Tongue (tissue), 2 donors: Measurements from ENCODE around the gene FSTL4. TPM values are rescaled to one million over a fixed set of nuclear protein-coding genes. Genes with fewer than 3 reads are reported as not detected.
A peak's percentile ranks its signal among the peaks of the same experiment; 100 is the strongest.

Source experiments
- DNase-seq: peaks from one replicate; pipeline ENCODE4 v3.0.0-alpha.2; 2015
- total RNA-seq: library from RNA; depleted of rRNA; stranded (reverse); fragments of >200 nt; gene quantifications from one replicate; pipeline ENCODE4 v1.2.3, GENCODE V29; 2014

The FSTL4 gene
- total RNA-seq, 1 donor from 2014 or later, result 0.51 TPM

GRCh38 chr5:133475986-133476385 lies 136.4 kb downstream of the FSTL4 start:
- no peak for DNase-seq

DNA sequence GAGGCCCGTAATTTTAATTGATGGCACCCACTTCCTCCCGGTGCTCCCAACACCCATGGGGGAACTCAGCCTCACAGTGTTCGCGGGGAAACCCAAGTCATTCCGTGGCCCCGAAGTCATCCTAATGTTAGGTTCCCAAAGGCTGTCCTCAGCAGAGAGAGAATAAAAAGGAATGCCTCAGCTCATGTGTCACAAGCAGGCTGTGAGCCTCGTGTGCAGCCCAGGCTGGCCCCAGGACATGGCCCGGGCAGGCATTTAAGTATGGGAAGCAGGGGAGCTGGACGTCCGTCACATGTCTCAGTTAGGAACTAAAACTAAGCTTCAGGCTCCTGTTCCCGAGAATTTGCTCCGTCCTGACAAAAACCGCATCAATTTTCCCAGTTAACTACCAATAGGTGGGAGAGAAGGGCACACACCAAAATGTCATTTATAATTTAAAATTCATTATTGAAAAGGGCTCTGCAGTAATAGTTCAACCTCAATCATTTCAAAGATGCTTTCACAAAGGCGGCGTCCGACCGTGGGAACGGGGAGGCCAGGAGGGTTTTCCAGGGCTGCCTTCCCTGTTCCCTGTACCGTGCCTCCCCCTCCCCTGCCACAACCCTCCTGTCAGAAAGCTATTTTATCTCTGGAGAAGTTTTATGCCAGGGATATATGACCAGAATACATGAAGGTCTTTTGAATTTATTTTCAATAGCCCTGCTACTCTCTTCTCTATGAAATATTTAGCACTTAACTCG lies 137.3 kb downstream of the FSTL4 start:
- DNase-seq, result no peak

DNA sequence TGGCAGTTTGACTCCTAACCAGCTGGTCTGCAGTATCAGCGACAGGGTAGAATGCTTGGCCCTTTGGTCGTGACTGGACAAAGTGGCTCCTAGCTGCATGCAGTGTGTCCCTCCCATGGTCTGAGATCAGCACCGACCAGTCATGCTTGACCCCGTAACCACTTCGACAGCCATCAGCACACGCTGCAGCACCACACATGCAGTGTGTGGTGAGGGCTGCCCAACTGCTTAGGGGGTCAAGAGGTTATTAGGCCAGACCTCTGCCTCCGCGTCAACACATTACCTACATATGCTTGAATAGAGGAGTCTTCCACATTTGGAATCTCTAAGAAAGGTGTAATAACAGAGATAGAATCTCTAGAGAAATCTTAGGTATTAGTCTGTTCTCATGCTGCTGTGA lies 139.1 kb downstream of the FSTL4 start:
- DNase-seq, result no peak

DNA sequence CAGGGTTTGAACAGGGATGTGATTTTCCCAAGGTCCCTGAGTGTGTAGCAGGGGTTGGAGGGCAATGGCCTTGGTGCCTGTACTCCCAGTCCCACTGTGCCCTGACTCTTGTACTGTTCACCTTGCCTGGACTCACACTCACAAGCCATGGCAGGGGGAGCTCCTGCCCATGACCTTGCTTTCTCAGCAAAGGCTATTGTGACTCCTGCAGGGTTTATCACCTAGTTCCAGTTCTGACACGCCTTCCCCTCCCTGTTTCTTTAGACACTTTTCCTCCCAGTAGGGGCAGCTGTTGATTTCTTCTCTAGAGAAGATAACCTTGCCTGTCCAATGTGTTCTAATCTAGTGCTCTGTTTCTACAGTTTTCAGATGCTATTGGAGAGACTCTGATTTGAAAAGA lies 139.5 kb downstream of the FSTL4 start:
- no peak for DNase-seq

DNA sequence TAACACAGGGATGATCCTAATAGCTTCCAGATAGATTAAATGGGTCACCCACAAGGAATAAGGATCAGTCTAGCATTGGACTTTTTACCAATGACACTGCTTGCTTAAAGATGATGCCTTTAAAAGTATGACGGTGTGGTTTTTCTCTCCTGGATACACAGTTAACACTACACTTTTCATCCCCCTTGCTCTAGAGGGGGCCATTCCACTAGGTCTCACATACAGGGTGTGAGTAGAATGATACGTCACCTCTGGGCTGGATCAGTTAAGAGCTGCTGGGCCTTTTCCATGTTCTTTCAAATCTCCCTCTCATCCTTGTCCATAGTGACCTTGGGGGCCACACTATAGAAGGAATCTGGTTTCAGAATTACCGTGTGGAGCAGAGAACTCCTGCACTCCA lies 140.6 kb downstream of the FSTL4 start:
- DNase-seq, result no peak

DNA sequence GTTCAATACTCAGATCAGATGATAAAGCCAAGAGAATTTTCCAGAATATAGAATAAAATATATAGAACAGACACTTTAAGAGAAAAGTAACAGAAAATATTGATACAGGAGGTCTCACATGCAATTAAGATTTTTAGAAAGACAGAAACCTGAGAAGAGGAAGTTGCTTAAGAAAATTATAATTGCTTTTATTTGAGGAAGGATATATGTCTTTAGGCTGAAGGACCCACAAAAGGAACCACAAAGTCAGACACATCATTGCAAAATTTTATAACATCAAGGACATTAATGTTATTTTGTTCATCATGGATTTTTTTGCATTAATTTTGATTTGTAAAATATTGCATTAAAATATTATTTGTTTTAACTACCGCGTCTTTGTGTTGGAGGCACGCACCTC lies 141.5 kb downstream of the FSTL4 start:
- no peak for DNase-seq

GRCh38 chr5:133469846-133470245 lies 142.5 kb downstream of the FSTL4 start:
- DNase-seq, result no peak

DNA sequence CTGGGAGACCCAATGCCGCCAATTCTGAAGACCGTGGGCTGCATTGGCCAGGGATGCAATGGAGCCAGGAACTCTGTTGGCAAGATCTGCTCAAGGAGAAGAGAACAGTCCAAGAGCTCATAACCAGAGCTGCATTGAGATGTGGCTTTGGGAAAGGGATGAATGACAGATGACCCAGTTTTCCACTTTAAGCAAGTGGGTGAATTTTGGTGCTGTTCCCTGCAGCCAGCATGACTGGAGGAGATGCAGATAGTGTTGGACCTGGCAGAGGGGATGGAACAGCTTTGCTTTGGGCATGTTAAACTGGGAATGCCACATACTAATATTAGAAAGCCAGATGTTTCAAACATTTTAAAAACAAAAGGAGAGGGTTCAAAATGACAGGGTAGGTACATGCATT lies 143.1 kb downstream of the FSTL4 start:
- no peak for DNase-seq

GRCh38 chr5:133468596-133468995 lies 143.7 kb downstream of the FSTL4 start:
- no peak for DNase-seq

DNA sequence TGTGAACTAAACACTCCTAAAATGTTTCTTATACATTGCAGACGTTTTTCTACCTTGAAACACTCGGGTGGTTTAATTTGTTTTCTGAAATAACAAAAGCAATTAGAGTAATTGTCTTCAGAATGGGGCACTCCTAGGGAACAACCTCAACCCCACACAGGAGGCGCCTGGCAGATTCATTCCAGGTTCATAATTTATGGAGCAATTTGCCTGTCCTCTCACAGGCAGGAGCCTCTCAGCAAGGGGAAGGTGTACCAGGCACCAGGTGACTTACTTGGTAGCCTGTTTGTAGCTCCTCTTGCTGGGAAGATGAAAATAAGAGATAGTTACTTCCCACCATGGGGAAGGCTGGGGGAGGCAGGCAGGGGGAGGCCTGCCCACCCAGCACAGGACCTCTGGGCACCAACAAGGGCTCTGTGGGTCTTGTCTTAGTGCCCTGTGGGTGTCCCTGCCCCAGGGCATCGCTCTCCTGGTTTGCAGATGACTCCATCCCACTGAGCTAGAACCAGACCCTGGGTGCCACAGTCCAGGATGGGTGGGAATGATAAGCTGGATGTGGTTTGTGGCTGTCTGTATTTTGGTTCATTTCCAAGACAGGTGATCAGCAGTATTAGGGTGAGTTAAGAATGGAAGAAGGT lies 144.4 kb downstream of the FSTL4 start:
- no peak for DNase-seq

DNA sequence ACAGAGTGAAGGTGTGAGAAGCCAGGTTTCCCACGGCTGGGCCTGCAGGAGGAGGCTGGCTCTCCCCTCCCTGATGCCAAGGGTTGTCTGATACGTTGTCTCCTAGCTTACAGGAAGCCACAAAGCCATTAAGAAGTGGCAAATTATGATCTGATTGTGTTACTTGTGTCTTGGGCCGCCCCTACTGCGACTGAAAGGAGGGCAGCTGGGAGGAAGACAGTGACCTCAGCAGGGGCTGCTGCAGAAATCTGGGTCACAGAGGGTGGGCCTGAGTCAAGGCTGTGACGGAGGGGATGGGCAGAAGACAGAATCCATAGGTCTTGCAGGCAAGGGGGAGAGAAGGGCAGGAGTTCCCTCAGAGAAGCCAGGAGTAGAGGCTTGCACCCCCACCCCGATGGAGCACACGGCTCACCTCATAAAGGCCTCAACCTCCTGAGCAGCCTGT lies 145.0 kb downstream of the FSTL4 start:
- DNase-seq, result no peak

DNA sequence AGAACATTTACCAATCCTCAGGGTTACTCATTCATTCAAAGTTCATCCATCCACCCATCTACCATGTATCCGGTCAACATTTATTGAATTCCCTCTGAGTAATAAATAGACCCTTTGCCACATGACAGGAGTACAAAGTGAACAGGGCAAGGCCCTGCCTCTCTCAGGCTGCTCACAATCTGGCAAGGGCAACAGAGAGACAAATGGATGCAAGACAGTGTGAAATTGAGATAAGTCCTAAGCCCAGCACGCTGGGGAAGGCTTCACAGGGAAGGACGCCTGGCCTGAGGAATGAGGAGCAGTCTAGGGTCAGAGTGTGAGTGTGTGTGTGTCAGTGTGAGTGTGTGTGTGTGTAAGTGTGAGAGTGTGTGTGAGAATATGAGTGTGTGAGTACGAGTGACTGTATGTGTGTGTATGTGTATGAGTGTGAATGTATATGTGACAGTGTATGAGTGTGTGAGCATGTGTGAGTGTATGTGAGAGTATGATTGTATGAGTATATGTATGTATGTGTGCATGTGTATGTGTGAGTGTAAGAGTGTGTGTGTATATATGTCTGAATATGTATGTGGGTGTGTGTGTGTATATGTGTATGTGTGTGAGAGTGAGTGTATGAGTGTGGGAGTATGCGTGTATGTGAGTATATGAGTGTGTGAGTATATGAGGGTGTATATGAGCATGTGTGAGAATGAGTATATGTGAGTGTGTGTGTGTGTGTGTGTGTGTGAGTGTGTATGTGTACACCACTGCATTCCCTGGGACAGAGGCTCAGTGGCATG lies 145.6 kb downstream of the FSTL4 start:
- DNase-seq, result peak; percentile 50

GRCh38 chr5:133464013-133464412 lies 148.3 kb downstream of the FSTL4 start:
- DNase-seq, result no peak

- DNase-seq, result no peak
Measured at GRCh38 chr5:133461796-133462516, 150.4 kb downstream of the FSTL4 start.

GRCh38 chr5:133460172-133460758 lies 152.1 kb downstream of the FSTL4 start:
- DNase-seq, result peak; percentile 15

GRCh38 chr5:133459474-133460160 lies 152.7 kb downstream of the FSTL4 start:
- DNase-seq, result no peak

DNA sequence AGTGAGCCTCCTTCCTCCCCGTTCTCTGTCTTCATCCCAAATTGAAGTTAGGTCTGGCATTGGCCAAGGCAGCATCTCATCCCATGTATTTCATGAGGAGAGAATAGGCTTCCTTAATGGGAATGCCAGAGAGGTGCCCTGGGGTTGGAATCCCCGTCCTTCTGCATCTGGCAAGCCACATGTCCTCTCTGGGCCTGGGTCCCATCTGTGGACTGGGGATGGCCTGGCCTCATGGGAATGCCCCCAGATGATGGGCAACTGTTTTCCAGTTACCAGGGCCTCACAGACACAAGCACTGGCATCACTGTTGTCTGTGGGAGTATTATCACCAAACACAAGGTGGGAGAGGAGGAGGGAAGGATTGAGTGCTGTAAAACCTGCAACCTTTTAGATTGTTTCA lies 153.9 kb downstream of the FSTL4 start:
- no peak for DNase-seq

GRCh38 chr5:133457439-133458355 lies 154.6 kb downstream of the FSTL4 start:
- no peak for DNase-seq

- DNase-seq, result no peak
Measured at GRCh38 chr5:133456933-133457402, 155.4 kb downstream of the FSTL4 start.

- no peak for DNase-seq
Measured at GRCh38 chr5:133455676-133456075, 156.7 kb downstream of the FSTL4 start.
